NT2/D1 (cell line): Measurements from ENCODE around the gene OTOS.

Experiments used
- SUZ12 ChIP-seq: IDR thresholded peaks from 2 replicates; pipeline ENCODE4 v1.6.1; 2011; ENCODE audit not compliant: insufficient read length, insufficient read depth; ENCODE audit errors: extremely low read depth
- ZNF274 ChIP-seq: IDR thresholded peaks from 2 replicates; pipeline ENCODE4 v1.6.1; 2011; ENCODE audit warnings: mild to moderate bottlenecking, low read depth, low read length

GRCh38 chr2:240162032-240162431 lies 21.6 kb upstream of the OTOS start:
- TF ChIP-seq ZNF274 (no peak), SUZ12 (no peak)
